ENCODE measurements around the gene ZNF507.

Gene ZNF507

GRCh38 chr19:32415669-32416068, 70.3 kb downstream of the ZNF507 start:
- DNase-seq: no peak

- DNase-seq: no peak
Measured at GRCh38 chr19:32416749-32417456, 71.5 kb downstream of the ZNF507 start.

- no peak for DNase-seq
Measured at GRCh38 chr19:32418155-32418554, 72.7 kb downstream of the ZNF507 start.

- DNase-seq: no peak
Measured at GRCh38 chr19:32421589-32422361, 76.4 kb downstream of the ZNF507 start.

GRCh38 chr19:32422435-32422834, 77.0 kb downstream of the ZNF507 start:
- no peak for DNase-seq

- DNase-seq: peak in 1 of 2 experiments; percentile 22
Measured at GRCh38 chr19:32423944-32424343, 78.5 kb downstream of the ZNF507 start.

GRCh38 chr19:32427536-32427935, 82.1 kb downstream of the ZNF507 start:
- DNase-seq: peak; percentile 51 to 82

- no peak for DNase-seq
Measured at GRCh38 chr19:32436692-32437091, 91.3 kb downstream of the ZNF507 start.

GRCh38 chr19:32437096-32437495, 91.7 kb downstream of the ZNF507 start:
- DNase-seq: no peak
